ENCODE measurements around the gene RAB3IL1.

DNA sequence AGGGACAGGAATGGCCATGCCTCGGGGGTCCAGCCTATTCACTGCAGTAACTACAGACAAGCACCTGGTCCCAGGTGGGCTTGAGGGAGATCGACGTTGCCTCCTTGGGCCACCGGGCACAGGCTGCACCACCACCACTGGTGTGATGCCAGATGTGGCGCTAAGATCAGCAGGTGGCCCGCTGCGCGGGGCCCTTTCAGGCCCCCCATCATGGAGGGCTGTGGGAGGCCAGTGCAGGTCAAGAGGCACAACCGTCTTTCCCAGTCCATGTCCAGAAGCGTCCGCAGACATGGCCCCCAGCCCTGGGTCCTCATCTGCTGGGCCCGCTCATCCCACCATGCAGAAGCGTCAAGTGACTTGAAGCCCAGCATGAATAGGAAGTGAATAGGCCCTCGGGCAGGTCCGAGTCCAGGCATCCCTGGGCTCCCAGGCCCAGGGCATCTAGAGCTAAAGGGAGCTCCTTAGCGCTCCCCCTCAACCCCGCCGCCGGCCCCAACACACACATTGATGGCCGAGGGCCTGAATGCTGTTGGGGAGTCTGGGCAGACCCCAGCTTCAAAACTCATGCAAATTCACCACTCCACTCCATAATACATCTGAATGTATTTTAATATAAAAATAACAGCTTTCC lies 44.3 kb downstream of the RAB3IL1 start:
- TF ChIP-seq, protein P1, sequence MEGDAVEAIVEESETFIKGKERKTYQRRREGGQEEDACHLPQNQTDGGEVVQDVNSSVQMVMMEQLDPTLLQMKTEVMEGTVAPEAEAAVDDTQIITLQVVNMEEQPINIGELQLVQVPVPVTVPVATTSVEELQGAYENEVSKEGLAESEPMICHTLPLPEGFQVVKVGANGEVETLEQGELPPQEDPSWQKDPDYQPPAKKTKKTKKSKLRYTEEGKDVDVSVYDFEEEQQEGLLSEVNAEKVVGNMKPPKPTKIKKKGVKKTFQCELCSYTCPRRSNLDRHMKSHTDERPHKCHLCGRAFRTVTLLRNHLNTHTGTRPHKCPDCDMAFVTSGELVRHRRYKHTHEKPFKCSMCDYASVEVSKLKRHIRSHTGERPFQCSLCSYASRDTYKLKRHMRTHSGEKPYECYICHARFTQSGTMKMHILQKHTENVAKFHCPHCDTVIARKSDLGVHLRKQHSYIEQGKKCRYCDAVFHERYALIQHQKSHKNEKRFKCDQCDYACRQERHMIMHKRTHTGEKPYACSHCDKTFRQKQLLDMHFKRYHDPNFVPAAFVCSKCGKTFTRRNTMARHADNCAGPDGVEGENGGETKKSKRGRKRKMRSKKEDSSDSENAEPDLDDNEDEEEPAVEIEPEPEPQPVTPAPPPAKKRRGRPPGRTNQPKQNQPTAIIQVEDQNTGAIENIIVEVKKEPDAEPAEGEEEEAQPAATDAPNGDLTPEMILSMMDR (IDR thresholded peaks at IDR 0.05), result no peak
- no peak for TF ChIP-seq POLR2A (IDR thresholded peaks at IDR 0.05)
